Measurements from ENCODE around the gene METTL8. TPM values are rescaled to one million over a fixed set of nuclear protein-coding genes. Genes with fewer than 3 reads are reported as not detected.

The METTL8 gene
- total and polyA plus RNA-seq, 2 of the 13 experiments (the other 11 are each of a cell fraction or from before 2014, with no cell fraction given): 18.6 to 68.2 TPM

DNA sequence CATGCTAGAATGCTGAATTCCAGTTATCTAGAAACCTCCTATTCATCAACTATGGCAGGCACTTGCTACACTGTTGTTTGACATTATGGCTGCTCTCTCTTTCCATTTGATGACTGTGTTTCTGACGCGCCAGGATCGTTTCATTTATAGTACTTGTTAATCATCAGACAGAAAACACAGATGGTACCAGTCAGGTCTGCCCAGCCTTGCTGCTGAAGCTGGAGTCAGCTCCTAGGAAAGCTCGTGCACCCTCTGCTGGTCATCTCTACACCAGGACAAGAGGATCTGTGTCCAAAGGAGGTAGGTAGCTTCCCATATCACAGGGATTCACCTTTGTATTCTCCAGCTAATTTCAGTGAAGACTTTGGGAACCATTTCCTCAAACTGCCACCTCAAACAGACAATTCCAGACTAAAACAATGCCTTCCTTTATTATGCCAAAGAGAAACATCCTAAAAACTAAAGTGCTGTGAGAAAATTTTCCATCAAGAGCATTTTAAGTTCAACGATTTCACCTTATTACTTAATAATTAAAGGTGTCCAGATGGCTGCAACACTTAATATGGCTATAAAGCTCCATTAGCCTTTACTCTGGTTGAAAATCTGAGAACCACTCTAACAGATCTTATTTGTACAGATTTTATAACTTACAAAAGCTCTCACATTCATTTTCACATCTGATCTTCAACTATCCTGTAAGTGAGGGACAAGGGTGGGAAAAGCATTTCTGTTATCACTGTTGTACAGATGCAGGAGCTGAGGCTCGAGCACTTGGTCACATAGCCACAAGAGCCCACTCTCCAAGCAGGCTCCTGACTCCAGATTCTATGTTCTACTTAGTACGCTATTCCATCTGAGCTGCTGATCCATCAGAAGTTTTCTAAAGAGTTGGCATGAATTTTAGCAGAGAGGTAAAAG, 17.5 kb downstream of the METTL8 start (continued):
- TF ChIP-seq FOSL2 (CRISPR knock-in tag; IDR thresholded peaks at IDR 0.05) (0 out of 2 replicates have a peak, but pooled peaks have one; percentile 34), SATB2 (CRISPR knock-in tag; IDR thresholded peaks at IDR 0.05) (no peak), HMGA1 (CRISPR knock-in tag; conservative IDR thresholded peaks at IDR 0.05) (no peak), PCBP1 (IDR thresholded peaks at IDR 0.05; ENCODE audit: borderline replicate concordance, low read depth, low read length) (no peak), ZNF572 (CRISPR knock-in tag; IDR thresholded peaks at IDR 0.05) (no peak), ZNF33B (CRISPR knock-in tag; IDR thresholded peaks at IDR 0.05) (no peak), ZFAT (CRISPR knock-in tag; conservative IDR thresholded peaks at IDR 0.05) (no peak), ZSCAN9 (CRISPR knock-in tag; IDR thresholded peaks at IDR 0.05; ENCODE audit: borderline replicate concordance) (peak; percentile 58; the same call in 1 of the 2 replicates), FOXK2 (IDR thresholded peaks at IDR 0.05) (no peak), XRCC5 (optimal IDR thresholded peaks at IDR 0.05; ENCODE audit: low read length) (peak; percentile 81), ZNF781 (CRISPR knock-in tag; IDR thresholded peaks at IDR 0.05; ENCODE audit: borderline replicate concordance, not compliant biosample characterization) (no peak), KDM1A (CRISPR knock-in tag; IDR thresholded peaks at IDR 0.05) (no peak), ZNF12 (CRISPR knock-in tag; IDR thresholded peaks at IDR 0.05) (peak; percentile 77; the same call in 1 of the 2 replicates), RCOR2 (CRISPR knock-in tag; IDR thresholded peaks at IDR 0.05) (peak; percentile 17; the same call in 1 of the 2 replicates), ZSCAN20 (CRISPR knock-in tag; IDR thresholded peaks at IDR 0.05; ENCODE audit: borderline replicate concordance) (no peak), ZBTB7A (CRISPR knock-in tag; IDR thresholded peaks at IDR 0.05) (no peak), PCBP2 (optimal IDR thresholded peaks at IDR 0.05; ENCODE audit: low read depth, low read length, poor library complexity, severe bottlenecking) (no peak)
- TF ChIP-seq, protein P1, sequence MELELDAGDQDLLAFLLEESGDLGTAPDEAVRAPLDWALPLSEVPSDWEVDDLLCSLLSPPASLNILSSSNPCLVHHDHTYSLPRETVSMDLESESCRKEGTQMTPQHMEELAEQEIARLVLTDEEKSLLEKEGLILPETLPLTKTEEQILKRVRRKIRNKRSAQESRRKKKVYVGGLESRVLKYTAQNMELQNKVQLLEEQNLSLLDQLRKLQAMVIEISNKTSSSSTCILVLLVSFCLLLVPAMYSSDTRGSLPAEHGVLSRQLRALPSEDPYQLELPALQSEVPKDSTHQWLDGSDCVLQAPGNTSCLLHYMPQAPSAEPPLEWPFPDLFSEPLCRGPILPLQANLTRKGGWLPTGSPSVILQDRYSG (CRISPR knock-in tag; IDR thresholded peaks at IDR 0.05): no peak
- TF ChIP-seq, protein P2, sequence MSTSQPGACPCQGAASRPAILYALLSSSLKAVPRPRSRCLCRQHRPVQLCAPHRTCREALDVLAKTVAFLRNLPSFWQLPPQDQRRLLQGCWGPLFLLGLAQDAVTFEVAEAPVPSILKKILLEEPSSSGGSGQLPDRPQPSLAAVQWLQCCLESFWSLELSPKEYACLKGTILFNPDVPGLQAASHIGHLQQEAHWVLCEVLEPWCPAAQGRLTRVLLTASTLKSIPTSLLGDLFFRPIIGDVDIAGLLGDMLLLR (CRISPR knock-in tag; IDR thresholded peaks at IDR 0.05): no peak
- TF ChIP-seq, protein P3, sequence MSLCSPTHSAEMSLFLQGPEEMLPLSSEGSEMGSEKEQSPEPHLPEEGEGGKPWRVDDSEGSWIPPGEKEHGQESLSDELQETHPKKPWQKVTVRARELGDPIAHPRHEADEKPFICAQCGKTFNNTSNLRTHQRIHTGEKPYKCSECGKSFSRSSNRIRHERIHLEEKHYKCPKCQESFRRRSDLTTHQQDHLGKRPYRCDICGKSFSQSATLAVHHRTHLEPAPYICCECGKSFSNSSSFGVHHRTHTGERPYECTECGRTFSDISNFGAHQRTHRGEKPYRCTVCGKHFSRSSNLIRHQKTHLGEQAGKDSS (CRISPR knock-in tag; IDR thresholded peaks at IDR 0.05; ENCODE audit: borderline replicate concordance, low read depth): no peak
- TF ChIP-seq, protein P4, sequence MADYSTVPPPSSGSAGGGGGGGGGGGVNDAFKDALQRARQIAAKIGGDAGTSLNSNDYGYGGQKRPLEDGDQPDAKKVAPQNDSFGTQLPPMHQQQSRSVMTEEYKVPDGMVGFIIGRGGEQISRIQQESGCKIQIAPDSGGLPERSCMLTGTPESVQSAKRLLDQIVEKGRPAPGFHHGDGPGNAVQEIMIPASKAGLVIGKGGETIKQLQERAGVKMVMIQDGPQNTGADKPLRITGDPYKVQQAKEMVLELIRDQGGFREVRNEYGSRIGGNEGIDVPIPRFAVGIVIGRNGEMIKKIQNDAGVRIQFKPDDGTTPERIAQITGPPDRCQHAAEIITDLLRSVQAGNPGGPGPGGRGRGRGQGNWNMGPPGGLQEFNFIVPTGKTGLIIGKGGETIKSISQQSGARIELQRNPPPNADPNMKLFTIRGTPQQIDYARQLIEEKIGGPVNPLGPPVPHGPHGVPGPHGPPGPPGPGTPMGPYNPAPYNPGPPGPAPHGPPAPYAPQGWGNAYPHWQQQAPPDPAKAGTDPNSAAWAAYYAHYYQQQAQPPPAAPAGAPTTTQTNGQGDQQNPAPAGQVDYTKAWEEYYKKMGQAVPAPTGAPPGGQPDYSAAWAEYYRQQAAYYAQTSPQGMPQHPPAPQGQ (CRISPR knock-in tag; IDR thresholded peaks at IDR 0.05; ENCODE audit: borderline replicate concordance): no peak
- TF ChIP-seq, protein P5, sequence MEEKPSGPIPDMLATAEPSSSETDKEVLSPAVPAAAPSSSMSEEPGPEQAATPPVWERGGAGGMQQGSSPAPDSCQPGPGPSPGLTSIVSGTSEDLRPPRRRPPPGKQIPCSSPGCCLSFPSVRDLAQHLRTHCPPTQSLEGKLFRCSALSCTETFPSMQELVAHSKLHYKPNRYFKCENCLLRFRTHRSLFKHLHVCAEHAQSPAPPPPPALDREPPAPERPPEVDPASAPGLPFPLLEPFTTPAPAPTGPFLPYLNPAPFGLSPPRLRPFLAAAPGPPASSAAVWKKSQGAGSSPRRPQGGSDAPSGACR (CRISPR knock-in tag; IDR thresholded peaks at IDR 0.05): no peak
- TF ChIP-seq, protein P6, sequence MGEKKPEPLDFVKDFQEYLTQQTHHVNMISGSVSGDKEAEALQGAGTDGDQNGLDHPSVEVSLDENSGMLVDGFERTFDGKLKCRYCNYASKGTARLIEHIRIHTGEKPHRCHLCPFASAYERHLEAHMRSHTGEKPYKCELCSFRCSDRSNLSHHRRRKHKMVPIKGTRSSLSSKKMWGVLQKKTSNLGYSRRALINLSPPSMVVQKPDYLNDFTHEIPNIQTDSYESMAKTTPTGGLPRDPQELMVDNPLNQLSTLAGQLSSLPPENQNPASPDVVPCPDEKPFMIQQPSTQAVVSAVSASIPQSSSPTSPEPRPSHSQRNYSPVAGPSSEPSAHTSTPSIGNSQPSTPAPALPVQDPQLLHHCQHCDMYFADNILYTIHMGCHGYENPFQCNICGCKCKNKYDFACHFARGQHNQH (CRISPR knock-in tag; IDR thresholded peaks at IDR 0.05): no peak; the same call in 1 of the 2 replicates

Measured in HepG2 (cell line).